HG02885 (cell line): ENCODE results near the gene MORC2.

Source experiments
- ATAC-seq: cut with Tn5 transposase; IDR thresholded peaks from one replicate; pipeline ENCODE4 v1.9.1; 2021; ENCODE audit warnings: mild to moderate bottlenecking; ENCODE audit not compliant: unreplicated experiment, poor library complexity

The MORC2 gene

GRCh38 chr22:30876915-30877553 lies 91.5 kb downstream of the MORC2 start:
- ATAC-seq, result no peak

GRCh38 chr22:30876221-30876751 lies 92.3 kb downstream of the MORC2 start:
- ATAC-seq, result no peak

DNA sequence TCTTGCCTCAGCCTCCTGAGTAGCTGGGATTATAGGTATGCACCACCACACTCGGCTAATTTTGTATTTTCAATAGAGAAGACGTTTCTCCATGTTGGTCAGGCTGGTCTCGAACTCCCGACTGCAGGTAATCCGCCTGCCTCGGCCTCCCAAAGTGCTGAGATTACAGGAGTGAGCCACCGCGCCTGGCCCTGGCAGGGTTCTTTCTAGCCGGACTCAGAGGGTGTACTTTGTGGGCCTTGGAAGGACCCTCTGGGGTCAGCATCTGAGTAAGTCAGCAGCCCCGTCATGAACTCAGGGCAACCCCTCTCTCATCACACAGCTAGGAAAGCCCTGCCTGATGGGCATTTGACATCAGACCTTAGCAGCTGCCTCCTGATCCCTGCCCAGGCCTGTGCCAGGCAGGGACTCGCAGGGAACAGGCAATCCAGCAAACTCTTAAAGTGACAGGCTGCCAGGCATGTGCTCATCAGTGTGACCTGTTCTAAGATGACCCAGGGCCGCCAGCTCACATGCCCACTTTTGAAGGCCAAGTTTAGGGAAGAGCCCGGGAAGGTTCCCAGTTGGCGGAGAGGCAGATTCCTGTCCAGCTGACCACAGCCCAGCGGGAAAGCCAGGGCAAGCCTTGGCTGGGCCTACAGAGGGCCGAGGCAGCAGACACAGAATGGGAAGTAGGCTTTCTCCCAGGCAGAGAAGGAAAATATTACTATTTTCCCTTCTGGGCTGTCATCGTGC lies 92.9 kb downstream of the MORC2 start:
- ATAC-seq, result no peak
